Measurements from ENCODE around the gene GTSF1L. TPM values are rescaled to one million over a fixed set of nuclear protein-coding genes. Genes with fewer than 3 reads are reported as not detected.

Gene GTSF1L
- total RNA-seq, 1 experiment from 2014 or later, result not detected

GRCh38 chr20:43716757-43717615, 9.8 kb downstream of the GTSF1L start:
- H3K27me3 ChIP-seq (replicated peaks; ENCODE audit: insufficient read depth, low read depth, low read length, poor library complexity), result no peaks in the 10 kb centered on the region
- H3K4me1 ChIP-seq (ENCODE audit: insufficient read depth, low read length, poor library complexity, severe bottlenecking), result no peaks in the 10 kb centered on the region
- no TSS peak for BruUV-seq (replicated peaks)
- intact Hi-C loops (cut with micrococcal nuclease; ENCODE audit: unreplicated experiment), result no loop called here
- TF ChIP-seq EZH2 (IDR thresholded peaks at IDR 0.05; ENCODE audit: borderline replicate concordance, low read depth, low read length, poor library complexity, severe bottlenecking), result no peak
- TF ChIP-seq, protein P1, sequence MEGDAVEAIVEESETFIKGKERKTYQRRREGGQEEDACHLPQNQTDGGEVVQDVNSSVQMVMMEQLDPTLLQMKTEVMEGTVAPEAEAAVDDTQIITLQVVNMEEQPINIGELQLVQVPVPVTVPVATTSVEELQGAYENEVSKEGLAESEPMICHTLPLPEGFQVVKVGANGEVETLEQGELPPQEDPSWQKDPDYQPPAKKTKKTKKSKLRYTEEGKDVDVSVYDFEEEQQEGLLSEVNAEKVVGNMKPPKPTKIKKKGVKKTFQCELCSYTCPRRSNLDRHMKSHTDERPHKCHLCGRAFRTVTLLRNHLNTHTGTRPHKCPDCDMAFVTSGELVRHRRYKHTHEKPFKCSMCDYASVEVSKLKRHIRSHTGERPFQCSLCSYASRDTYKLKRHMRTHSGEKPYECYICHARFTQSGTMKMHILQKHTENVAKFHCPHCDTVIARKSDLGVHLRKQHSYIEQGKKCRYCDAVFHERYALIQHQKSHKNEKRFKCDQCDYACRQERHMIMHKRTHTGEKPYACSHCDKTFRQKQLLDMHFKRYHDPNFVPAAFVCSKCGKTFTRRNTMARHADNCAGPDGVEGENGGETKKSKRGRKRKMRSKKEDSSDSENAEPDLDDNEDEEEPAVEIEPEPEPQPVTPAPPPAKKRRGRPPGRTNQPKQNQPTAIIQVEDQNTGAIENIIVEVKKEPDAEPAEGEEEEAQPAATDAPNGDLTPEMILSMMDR (conservative IDR thresholded peaks at IDR 0.05; ENCODE audit: low read depth, low read length), result no peak
- DNase-seq (ENCODE audit: low spot score), result no peak
- peaks cover 27% of the 10 kb centered on the region for H3K36me3 ChIP-seq (ENCODE audit: insufficient read depth, low read length, poor library complexity, severe bottlenecking)
- H3K27ac ChIP-seq (ENCODE audit: low read depth, low read length, poor library complexity, severe bottlenecking), result no peak overlapping the region
- ChIA-PET CTCF (no interaction called here), POLR2A (ENCODE audit: low non-redundant PET) (no interaction called here)
- H3K9me3 ChIP-seq (ENCODE audit: low read depth, low read length, poor library complexity, severe bottlenecking), result no peaks in the 10 kb centered on the region
- H3K4me3 ChIP-seq (ENCODE audit: low read depth, low read length, poor library complexity, severe bottlenecking), result no peak overlapping the region

DNA sequence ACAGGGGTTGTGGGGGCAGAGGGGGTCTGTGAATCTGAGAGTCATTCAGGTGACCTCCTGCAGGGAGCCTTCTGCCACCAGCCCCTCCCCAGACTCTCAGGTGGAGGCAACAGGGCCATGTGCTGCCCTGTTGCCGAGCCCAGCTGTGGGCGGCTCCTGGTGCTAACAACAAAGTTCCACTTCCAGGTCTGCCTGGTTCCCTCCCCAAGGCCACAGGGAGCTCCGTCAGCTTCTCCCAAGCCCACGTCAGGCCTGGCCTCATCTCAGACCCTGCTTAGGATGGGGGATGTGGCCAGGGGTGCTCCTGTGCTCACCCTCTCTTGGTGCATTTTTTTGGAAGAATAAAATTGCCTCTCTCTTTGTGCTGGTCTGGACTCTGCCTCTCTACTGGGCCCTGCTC, 10.7 kb downstream of the GTSF1L start:
- BruUV-seq (replicated peaks), result TSS peak; percentile 87

GRCh38 chr20:43715511-43715910, 11.3 kb downstream of the GTSF1L start:
- TF ChIP-seq EZH2 (IDR thresholded peaks at IDR 0.05; ENCODE audit: borderline replicate concordance, low read depth, low read length, poor library complexity, severe bottlenecking), result no peak
- TF ChIP-seq, protein P1 (conservative IDR thresholded peaks at IDR 0.05; ENCODE audit: low read depth, low read length), result no peak
- no TSS peak for BruUV-seq (replicated peaks)
- peaks cover 39% of the 10 kb centered on the region for H3K36me3 ChIP-seq (ENCODE audit: insufficient read depth, low read length, poor library complexity, severe bottlenecking)
- POLR2A ChIA-PET (ENCODE audit: low non-redundant PET), result no interaction called here
- DNase-seq (ENCODE audit: low spot score), result no peak
- no peak overlapping the region for H3K4me3 ChIP-seq (ENCODE audit: low read depth, low read length, poor library complexity, severe bottlenecking)
- no peaks in the 10 kb centered on the region for H3K27me3 ChIP-seq (replicated peaks; ENCODE audit: insufficient read depth, low read depth, low read length, poor library complexity)
- intact Hi-C loops (cut with micrococcal nuclease; ENCODE audit: unreplicated experiment), result no loop called here
- CTCF ChIA-PET, result no interaction called here
- no peak overlapping the region for H3K27ac ChIP-seq (ENCODE audit: low read depth, low read length, poor library complexity, severe bottlenecking)
- no peaks in the 10 kb centered on the region for H3K4me1 ChIP-seq (ENCODE audit: insufficient read depth, low read length, poor library complexity, severe bottlenecking)
- H3K9me3 ChIP-seq (ENCODE audit: low read depth, low read length, poor library complexity, severe bottlenecking), result no peaks in the 10 kb centered on the region

More for the DNA sequence above, 10.7 kb downstream of the GTSF1L start:
- POLR2A ChIA-PET (ENCODE audit: low non-redundant PET), result no interaction called here
- no peak for DNase-seq (ENCODE audit: low spot score)
- intact Hi-C loops (cut with micrococcal nuclease; ENCODE audit: unreplicated experiment), result no loop called here
- no peak for TF ChIP-seq EZH2 (IDR thresholded peaks at IDR 0.05; ENCODE audit: borderline replicate concordance, low read depth, low read length, poor library complexity, severe bottlenecking)
- TF ChIP-seq, protein P1 (conservative IDR thresholded peaks at IDR 0.05; ENCODE audit: low read depth, low read length), result no peak
- no peaks in the 10 kb centered on the region for H3K9me3 ChIP-seq (ENCODE audit: low read depth, low read length, poor library complexity, severe bottlenecking)
- no peaks in the 10 kb centered on the region for H3K4me1 ChIP-seq (ENCODE audit: insufficient read depth, low read length, poor library complexity, severe bottlenecking)
- no peak overlapping the region for H3K27ac ChIP-seq (ENCODE audit: low read depth, low read length, poor library complexity, severe bottlenecking)
- CTCF ChIA-PET, result no interaction called here
- H3K27me3 ChIP-seq (replicated peaks; ENCODE audit: insufficient read depth, low read depth, low read length, poor library complexity), result no peaks in the 10 kb centered on the region
- peaks cover 35% of the 10 kb centered on the region for H3K36me3 ChIP-seq (ENCODE audit: insufficient read depth, low read length, poor library complexity, severe bottlenecking)
- no peak overlapping the region for H3K4me3 ChIP-seq (ENCODE audit: low read depth, low read length, poor library complexity, severe bottlenecking)
